K562 (cell line): ENCODE measurements around the gene ROR2. TPM values are rescaled to one million over a fixed set of nuclear protein-coding genes. Genes with fewer than 3 reads are reported as not detected.

Source experiments
- BCL6 ChIP-seq: fragments of 250-450 bp; sonication (Bioruptor Pico); IDR thresholded peaks from 2 replicates; pipeline ENCODE4 v1.4.0; 2020
- EZH2 ChIP-seq: IDR thresholded peaks from 2 replicates; pipeline ENCODE4 v1.6.1; 2012; ENCODE audit warnings: low read depth, mild to moderate bottlenecking, inconsistent platforms, low read length, borderline replicate concordance
- KLF6 ChIP-seq: fragments of 250-450 bp; sonication (Bioruptor Pico); IDR thresholded peaks from 2 replicates; pipeline ENCODE4 v1.4.0; 2020; ENCODE audit warnings: mild to moderate bottlenecking, moderate library complexity, borderline replicate concordance
- LEF1 ChIP-seq: fragments of 450-650 bp; IDR thresholded peaks from 2 replicates; pipeline ENCODE4 v1.6.1; 2016; ENCODE audit warnings: mild to moderate bottlenecking
- MTA2 ChIP-seq: fragments of 450-650 bp; IDR thresholded peaks from 2 replicates; pipeline ENCODE4 v1.6.1; 2016; ENCODE audit warnings: low read depth
- PHB ChIP-seq: fragments of 250-450 bp; sonication (Bioruptor Pico); IDR thresholded peaks from 2 replicates; pipeline ENCODE4 v1.5.0; 2021
- SIN3A ChIP-seq, 2 experiments: fragments of 150-350 bp in 1 of 2; IDR thresholded peaks; 2 replicates each; pipeline ENCODE4 v1.6.1; 2011 to 2016; ENCODE audit warnings: borderline replicate concordance in 2 of 2, low read depth in 2 of 2, low read length in 2 of 2, mild to moderate bottlenecking in 2 of 2, moderate library complexity in 2 of 2; ENCODE audit not compliant: control insufficient read depth in 1 of 2
- TRIM24 ChIP-seq, 2 experiments: fragments of 450-650 bp; IDR thresholded peaks; 2 replicates each; pipeline ENCODE4 v1.6.1; 2016
- YBX1 ChIP-seq: fragments of 450-650 bp; IDR thresholded peaks from 2 replicates; pipeline ENCODE4 v1.7.1; 2016; ENCODE audit warnings: mild to moderate bottlenecking
- ZNF316 ChIP-seq: fragments of 450-650 bp; IDR thresholded peaks from 2 replicates; pipeline ENCODE4 v1.6.1; 2016
- ZNF717 ChIP-seq: fragments of 250-450 bp; sonication (Bioruptor Pico); IDR thresholded peaks from 2 replicates; pipeline ENCODE4 v1.5.0; 2021
- polyA plus RNA-seq, 8 experiments: library from polyadenylated mRNA; depleted of rRNA in 4 of 8; stranded (reverse) in 5 of 8; unstranded in 3 of 8; fragments of >200 nt; fragmentation: Nextera tagmentation in 2 of 8; fragmentation: Illumina TruSeq in 1 of 8; extraction: Ambion mirVana in 2 of 8; extraction: Trizol in 1 of 8; gene quantifications; 2 replicates each; pipeline versions ENCODE4 v1.2.1 to v1.2.3, GENCODE V29; 2011 to 2014; ENCODE audit warnings: inconsistent platforms in 1 of 8, missing spikeins in 1 of 8
- total RNA-seq, 7 experiments: library from RNA; depleted of rRNA in 6 of 7; stranded (reverse); fragments of >200 nt in 6 of 7; fragmentation: Illumina TruSeq in 2 of 7; extraction: Trizol in 2 of 7; gene quantifications; 2 replicates each; pipeline versions ENCODE4 v1.2.1 to v1.2.3, GENCODE V29; 2011 to 2021; ENCODE audit warnings: low replicate concordance in 1 of 7
- TF ChIP-seq, protein P1 (sequence below): fragments of 450-650 bp; formaldehyde crosslinking; IDR thresholded peaks from 2 replicates; pipeline ENCODE4 v1.4.0; 2022; ENCODE audit warnings: missing genetic modification characterization
- TF ChIP-seq, protein P2 (sequence below): fragments of 250-450 bp; sonication (Bioruptor Pico); IDR thresholded peaks from 2 replicates; pipeline ENCODE4 v1.4.0; 2020
- TF ChIP-seq, protein P3 (sequence below): fragments of 450-650 bp; IDR thresholded peaks from 2 replicates; pipeline ENCODE4 v1.6.1; 2017; ENCODE audit warnings: antibody characterized with exemption, mild to moderate bottlenecking
- TF ChIP-seq, protein P4 (sequence below): sonication (generic); formaldehyde crosslinking; IDR thresholded peaks from 2 replicates; pipeline ENCODE4 v1.8.1; 2023; ENCODE audit warnings: mild to moderate bottlenecking, missing genetic modification reagents

ROR2 gene
- total and polyA plus RNA-seq, 9 of the 15 experiments (the other 6 are each of a cell fraction or from before 2014, with no cell fraction given) = 5.6 to 33.8 (median 15.3) TPM

DNA sequence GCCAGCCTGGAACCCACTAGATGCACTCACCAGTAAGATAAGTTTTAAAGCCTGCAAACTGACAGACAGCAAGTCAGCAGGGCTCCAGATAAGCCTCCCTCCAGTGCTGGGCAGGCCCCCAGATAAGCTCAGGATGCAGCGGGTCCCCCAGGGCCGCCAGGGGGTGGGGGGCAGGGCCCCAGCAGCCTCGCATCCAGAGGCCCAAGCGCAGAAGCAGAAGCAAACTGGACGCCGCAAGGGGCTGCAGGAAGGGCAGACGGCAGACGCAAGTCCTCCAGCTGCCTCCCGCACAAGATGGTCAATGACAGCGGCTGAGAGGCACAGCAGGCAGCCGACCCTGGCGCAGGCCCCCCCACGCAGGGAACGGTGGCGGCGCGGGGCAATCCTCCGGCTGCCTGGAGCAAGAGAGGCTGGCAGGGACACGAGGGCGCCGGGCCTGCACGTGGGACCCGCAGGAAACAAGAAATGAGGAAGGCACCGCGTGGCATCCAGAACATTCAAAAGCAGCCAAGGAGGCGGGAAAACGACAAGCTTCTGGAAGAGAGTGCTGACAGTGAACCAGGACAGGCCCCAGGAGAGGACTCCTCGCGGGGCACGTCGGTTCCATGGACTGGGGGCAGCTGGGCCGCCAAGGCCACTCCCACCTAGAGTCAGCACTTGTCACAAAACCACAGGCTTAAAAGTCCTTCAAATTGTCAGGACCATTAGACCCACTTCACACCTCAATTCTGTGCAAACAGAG is 49.8 kb downstream of the ROR2 start (continued):
- TF ChIP-seq, protein P1, sequence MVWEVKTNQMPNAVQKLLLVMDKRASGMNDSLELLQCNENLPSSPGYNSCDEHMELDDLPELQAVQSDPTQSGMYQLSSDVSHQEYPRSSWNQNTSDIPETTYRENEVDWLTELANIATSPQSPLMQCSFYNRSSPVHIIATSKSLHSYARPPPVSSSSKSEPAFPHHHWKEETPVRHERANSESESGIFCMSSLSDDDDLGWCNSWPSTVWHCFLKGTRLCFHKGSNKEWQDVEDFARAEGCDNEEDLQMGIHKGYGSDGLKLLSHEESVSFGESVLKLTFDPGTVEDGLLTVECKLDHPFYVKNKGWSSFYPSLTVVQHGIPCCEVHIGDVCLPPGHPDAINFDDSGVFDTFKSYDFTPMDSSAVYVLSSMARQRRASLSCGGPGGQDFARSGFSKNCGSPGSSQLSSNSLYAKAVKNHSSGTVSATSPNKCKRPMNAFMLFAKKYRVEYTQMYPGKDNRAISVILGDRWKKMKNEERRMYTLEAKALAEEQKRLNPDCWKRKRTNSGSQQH (CRISPR knock-in tag) = 0 out of 2 replicates have a peak, but pooled peaks have one; percentile 52
- TF ChIP-seq BCL6 (CRISPR knock-in tag) (no peak), SIN3A (IDR thresholded peaks at IDR 0.05; ENCODE audit: borderline replicate concordance in 2 of 2, control insufficient read depth in 1 of 2, low read depth in 2 of 2, low read length in 2 of 2) (peak; percentile 8 to 73; a peak in 1 of 4 replicates), LEF1 (peak; percentile 79; the same call in 1 of the 2 replicates), MTA2 (peak; percentile 25; the same call in 1 of the 2 replicates), EZH2 (no peak), PHB (no peak), KLF6 (CRISPR knock-in tag) (peak; percentile 49; the same call in 1 of the 2 replicates), TRIM24 (IDR thresholded peaks at IDR 0.05) (peak; percentile 13 to 33; a peak in 2 of 4 replicates), YBX1 (no peak), ZNF717 (CRISPR knock-in tag) (no peak), ZNF316 (no peak)
- TF ChIP-seq, protein P2, sequence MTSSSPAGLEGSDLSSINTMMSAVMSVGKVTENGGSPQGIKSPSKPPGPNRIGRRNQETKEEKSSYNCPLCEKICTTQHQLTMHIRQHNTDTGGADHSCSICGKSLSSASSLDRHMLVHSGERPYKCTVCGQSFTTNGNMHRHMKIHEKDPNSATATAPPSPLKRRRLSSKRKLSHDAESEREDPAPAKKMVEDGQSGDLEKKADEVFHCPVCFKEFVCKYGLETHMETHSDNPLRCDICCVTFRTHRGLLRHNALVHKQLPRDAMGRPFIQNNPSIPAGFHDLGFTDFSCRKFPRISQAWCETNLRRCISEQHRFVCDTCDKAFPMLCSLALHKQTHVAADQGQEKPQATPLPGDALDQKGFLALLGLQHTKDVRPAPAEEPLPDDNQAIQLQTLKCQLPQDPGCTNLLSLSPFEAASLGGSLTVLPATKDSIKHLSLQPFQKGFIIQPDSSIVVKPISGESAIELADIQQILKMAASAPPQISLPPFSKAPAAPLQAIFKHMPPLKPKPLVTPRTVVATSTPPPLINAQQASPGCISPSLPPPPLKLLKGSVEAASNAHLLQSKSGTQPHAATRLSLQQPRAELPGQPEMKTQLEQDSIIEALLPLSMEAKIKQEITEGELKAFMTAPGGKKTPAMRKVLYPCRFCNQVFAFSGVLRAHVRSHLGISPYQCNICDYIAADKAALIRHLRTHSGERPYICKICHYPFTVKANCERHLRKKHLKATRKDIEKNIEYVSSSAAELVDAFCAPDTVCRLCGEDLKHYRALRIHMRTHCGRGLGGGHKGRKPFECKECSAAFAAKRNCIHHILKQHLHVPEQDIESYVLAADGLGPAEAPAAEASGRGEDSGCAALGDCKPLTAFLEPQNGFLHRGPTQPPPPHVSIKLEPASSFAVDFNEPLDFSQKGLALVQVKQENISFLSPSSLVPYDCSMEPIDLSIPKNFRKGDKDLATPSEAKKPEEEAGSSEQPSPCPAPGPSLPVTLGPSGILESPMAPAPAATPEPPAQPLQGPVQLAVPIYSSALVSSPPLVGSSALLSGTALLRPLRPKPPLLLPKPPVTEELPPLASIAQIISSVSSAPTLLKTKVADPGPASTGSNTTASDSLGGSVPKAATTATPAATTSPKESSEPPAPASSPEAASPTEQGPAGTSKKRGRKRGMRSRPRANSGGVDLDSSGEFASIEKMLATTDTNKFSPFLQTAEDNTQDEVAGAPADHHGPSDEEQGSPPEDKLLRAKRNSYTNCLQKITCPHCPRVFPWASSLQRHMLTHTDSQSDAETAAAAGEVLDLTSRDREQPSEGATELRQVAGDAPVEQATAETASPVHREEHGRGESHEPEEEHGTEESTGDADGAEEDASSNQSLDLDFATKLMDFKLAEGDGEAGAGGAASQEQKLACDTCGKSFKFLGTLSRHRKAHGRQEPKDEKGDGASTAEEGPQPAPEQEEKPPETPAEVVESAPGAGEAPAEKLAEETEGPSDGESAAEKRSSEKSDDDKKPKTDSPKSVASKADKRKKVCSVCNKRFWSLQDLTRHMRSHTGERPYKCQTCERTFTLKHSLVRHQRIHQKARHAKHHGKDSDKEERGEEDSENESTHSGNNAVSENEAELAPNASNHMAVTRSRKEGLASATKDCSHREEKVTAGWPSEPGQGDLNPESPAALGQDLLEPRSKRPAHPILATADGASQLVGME = peak; percentile 77
- TF ChIP-seq, protein P3, sequence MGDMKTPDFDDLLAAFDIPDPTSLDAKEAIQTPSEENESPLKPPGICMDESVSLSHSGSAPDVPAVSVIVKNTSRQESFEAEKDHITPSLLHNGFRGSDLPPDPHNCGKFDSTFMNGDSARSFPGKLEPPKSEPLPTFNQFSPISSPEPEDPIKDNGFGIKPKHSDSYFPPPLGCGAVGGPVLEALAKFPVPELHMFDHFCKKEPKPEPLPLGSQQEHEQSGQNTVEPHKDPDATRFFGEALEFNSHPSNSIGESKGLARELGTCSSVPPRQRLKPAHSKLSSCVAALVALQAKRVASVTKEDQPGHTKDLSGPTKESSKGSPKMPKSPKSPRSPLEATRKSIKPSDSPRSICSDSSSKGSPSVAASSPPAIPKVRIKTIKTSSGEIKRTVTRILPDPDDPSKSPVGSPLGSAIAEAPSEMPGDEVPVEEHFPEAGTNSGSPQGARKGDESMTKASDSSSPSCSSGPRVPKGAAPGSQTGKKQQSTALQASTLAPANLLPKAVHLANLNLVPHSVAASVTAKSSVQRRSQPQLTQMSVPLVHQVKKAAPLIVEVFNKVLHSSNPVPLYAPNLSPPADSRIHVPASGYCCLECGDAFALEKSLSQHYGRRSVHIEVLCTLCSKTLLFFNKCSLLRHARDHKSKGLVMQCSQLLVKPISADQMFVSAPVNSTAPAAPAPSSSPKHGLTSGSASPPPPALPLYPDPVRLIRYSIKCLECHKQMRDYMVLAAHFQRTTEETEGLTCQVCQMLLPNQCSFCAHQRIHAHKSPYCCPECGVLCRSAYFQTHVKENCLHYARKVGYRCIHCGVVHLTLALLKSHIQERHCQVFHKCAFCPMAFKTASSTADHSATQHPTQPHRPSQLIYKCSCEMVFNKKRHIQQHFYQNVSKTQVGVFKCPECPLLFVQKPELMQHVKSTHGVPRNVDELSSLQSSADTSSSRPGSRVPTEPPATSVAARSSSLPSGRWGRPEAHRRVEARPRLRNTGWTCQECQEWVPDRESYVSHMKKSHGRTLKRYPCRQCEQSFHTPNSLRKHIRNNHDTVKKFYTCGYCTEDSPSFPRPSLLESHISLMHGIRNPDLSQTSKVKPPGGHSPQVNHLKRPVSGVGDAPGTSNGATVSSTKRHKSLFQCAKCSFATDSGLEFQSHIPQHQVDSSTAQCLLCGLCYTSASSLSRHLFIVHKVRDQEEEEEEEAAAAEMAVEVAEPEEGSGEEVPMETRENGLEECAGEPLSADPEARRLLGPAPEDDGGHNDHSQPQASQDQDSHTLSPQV = no peak
- TF ChIP-seq, protein P4, sequence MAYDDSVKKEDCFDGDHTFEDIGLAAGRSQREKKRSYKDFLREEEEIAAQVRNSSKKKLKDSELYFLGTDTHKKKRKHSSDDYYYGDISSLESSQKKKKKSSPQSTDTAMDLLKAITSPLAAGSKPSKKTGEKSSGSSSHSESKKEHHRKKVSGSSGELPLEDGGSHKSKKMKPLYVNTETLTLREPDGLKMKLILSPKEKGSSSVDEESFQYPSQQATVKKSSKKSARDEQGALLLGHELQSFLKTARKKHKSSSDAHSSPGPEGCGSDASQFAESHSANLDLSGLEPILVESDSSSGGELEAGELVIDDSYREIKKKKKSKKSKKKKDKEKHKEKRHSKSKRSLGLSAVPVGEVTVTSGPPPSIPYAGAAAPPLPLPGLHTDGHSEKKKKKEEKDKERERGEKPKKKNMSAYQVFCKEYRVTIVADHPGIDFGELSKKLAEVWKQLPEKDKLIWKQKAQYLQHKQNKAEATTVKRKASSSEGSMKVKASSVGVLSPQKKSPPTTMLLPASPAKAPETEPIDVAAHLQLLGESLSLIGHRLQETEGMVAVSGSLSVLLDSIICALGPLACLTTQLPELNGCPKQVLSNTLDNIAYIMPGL (CRISPR knock-in tag) = peak; percentile 92; the same call in 1 of the 2 replicates
